ENCODE results near the gene MNX1. TPM values are rescaled to one million over a fixed set of nuclear protein-coding genes. Genes with fewer than 3 reads are reported as not detected.

Gene MNX1
- total and polyA plus RNA-seq, 8 donors = 1.1 to 80.2 (median 3.1) TPM; not detected in 1

DNA sequence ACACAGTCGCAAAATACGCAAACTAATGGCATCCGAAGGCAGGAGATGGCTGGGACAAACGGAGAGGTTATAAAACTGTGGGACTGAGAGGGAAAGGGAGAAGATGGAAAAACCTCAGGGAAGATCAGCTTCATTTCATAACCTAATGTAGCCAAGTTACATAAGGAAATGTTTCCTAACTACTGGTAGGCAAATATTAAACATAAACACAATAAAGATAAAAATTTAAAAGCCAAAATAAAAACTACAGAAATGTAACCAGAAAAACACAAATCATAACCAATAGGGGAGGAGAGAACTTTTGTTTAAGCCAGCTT is 13.1 kb upstream of the MNX1 start:
- Histone ChIP-seq H3K4me3 (no peak overlapping the region), H3K36me3 (no peaks in the 10 kb centered on the region), H3K4me1 (peaks cover 26 to 57% (median 50%) of the 10 kb centered on the region in 4 donors), H3K9me3 (peaks cover 0 to 4% (median 2%) of the 10 kb centered on the region in 4 donors), H3K27ac (no peak overlapping the region), H3K27me3 (peaks cover 19 to 92% (median 52%) of the 10 kb centered on the region in 3 donors)
- WGBS, 5 donors = 14 to 28% (median 26%) methylated on average over 4 of the region's 4 CpGs
- TF ChIP-seq POLR2A (IDR thresholded peaks at IDR 0.05) (no peak), EP300 (IDR thresholded peaks at IDR 0.05) (no peak), POLR2AphosphoS5 (IDR thresholded peaks at IDR 0.05) (no peak)
- TF ChIP-seq, protein P1, sequence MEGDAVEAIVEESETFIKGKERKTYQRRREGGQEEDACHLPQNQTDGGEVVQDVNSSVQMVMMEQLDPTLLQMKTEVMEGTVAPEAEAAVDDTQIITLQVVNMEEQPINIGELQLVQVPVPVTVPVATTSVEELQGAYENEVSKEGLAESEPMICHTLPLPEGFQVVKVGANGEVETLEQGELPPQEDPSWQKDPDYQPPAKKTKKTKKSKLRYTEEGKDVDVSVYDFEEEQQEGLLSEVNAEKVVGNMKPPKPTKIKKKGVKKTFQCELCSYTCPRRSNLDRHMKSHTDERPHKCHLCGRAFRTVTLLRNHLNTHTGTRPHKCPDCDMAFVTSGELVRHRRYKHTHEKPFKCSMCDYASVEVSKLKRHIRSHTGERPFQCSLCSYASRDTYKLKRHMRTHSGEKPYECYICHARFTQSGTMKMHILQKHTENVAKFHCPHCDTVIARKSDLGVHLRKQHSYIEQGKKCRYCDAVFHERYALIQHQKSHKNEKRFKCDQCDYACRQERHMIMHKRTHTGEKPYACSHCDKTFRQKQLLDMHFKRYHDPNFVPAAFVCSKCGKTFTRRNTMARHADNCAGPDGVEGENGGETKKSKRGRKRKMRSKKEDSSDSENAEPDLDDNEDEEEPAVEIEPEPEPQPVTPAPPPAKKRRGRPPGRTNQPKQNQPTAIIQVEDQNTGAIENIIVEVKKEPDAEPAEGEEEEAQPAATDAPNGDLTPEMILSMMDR (IDR thresholded peaks at IDR 0.05) = no peak
- intact Hi-C loops (cut with DNase I; ENCODE audit: low total_unique reads) = no loop called here
- no peak for DNase-seq

GRCh38 chr7:157022681-157023588 is 12.5 kb upstream of the MNX1 start:
- Histone ChIP-seq H3K9me3 (peaks cover 0 to 4% (median 2%) of the 10 kb centered on the region in 4 donors), H3K4me3 (no peak overlapping the region), H3K4me1 (peaks cover 26 to 60% (median 54%) of the 10 kb centered on the region in 4 donors), H3K27me3 (peaks cover 19 to 92% (median 56%) of the 10 kb centered on the region in 3 donors), H3K36me3 (no peaks in the 10 kb centered on the region), H3K27ac (no peak overlapping the region)
- 16 to 21% (median 17%) methylated on average over 18 to 19 of the region's 19 CpGs for WGBS, 5 donors
- intact Hi-C loops (cut with DNase I; ENCODE audit: low total_unique reads) = no loop called here
- no peak for TF ChIP-seq POLR2A (IDR thresholded peaks at IDR 0.05)
- TF ChIP-seq POLR2AphosphoS5 (IDR thresholded peaks at IDR 0.05) = no peak
- TF ChIP-seq, protein P1 (IDR thresholded peaks at IDR 0.05) = no peak
- TF ChIP-seq EP300 (IDR thresholded peaks at IDR 0.05) = no peak
- DNase-seq = peak; percentile 70 to 72

GRCh38 chr7:157021871-157022680 is 11.6 kb upstream of the MNX1 start:
- 17 to 37% (median 24%) methylated on average over 25 to 30 of the region's 30 CpGs for WGBS, 5 donors
- intact Hi-C loops (cut with DNase I; ENCODE audit: low total_unique reads) = no loop called here

More at GRCh38 chr7:157021871-157022680, 11.6 kb upstream of the MNX1 start:
- peaks cover 0 to 4% (median 2%) of the 10 kb centered on the region in 4 donors for H3K9me3 ChIP-seq
- H3K4me3 ChIP-seq = peak overlapping the region in 1 of 4 donors; percentile 45
- no peak for DNase-seq
- H3K27ac ChIP-seq = no peak overlapping the region
- H3K27me3 ChIP-seq = peaks cover 19 to 93% (median 65%) of the 10 kb centered on the region in 3 donors
- TF ChIP-seq EP300 (IDR thresholded peaks at IDR 0.05) (no peak), POLR2A (IDR thresholded peaks at IDR 0.05) (no peak), POLR2AphosphoS5 (IDR thresholded peaks at IDR 0.05) (no peak)
- TF ChIP-seq, protein P1 (IDR thresholded peaks at IDR 0.05) = no peak
- no peaks in the 10 kb centered on the region for H3K36me3 ChIP-seq
- peaks cover 26 to 61% (median 52%) of the 10 kb centered on the region in 4 donors for H3K4me1 ChIP-seq
